Measurements from ENCODE around the gene FOXN3. TPM values are rescaled to one million over a fixed set of nuclear protein-coding genes. Genes with fewer than 3 reads are reported as not detected.
A peak's percentile ranks its signal among the peaks of the same experiment; 100 is the strongest.

The FOXN3 gene
- total RNA-seq, 4 donors from 2014 or later = 98.7 to 116 (median 103) TPM

DNA sequence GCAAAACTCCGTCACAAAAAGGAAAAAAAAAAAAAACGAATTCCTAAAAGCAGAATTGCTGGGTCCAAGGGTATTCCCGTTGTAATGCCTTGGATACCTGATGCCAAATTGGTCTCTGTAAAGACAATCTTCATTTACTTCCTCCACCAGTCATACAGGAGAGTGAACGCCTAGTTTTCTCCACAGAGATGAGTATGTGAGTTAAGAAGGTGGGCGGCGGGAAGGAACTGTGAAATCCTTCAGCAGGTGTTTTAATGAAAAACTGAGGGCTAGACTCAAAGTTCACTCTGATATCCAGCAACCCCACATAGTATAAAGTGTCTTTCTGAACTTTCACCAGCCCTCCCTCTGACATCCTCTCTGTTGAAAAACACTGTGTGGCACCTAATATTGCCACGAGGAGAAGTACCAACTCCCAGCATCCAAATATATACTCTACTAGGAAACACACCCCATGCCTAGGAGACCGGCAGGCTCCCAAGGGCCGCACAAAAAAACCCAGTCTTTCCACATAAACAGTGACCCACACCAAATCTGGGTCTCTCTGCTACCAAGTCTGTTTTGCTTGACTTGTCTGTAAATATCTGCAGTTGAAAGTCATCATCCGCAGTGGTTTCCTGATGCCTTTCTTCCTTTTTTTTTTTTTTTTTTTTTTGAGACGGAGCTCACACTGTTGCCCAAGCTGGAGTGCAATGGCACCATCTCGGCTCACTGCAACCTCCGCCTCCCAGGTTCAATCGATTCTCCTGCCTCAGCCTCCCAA, 30.3 kb upstream of the FOXN3 start:
- 88 to 90% methylated on average over 14 of the region's 14 CpGs for WGBS, 2 donors
- H3K9me3 ChIP-seq = no peaks in the 10 kb centered on the region
- no peak overlapping the region for H3K4me3 ChIP-seq
- peaks cover 0 to 21% (median 14%) of the 10 kb centered on the region in 4 donors for H3K4me1 ChIP-seq
- peaks cover 0 to 3% (median 0%) of the 10 kb centered on the region in 3 donors for H3K36me3 ChIP-seq
- TF ChIP-seq, protein P1, sequence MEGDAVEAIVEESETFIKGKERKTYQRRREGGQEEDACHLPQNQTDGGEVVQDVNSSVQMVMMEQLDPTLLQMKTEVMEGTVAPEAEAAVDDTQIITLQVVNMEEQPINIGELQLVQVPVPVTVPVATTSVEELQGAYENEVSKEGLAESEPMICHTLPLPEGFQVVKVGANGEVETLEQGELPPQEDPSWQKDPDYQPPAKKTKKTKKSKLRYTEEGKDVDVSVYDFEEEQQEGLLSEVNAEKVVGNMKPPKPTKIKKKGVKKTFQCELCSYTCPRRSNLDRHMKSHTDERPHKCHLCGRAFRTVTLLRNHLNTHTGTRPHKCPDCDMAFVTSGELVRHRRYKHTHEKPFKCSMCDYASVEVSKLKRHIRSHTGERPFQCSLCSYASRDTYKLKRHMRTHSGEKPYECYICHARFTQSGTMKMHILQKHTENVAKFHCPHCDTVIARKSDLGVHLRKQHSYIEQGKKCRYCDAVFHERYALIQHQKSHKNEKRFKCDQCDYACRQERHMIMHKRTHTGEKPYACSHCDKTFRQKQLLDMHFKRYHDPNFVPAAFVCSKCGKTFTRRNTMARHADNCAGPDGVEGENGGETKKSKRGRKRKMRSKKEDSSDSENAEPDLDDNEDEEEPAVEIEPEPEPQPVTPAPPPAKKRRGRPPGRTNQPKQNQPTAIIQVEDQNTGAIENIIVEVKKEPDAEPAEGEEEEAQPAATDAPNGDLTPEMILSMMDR (IDR thresholded peaks at IDR 0.05) = no peak
- no peak for TF ChIP-seq POLR2A (IDR thresholded peaks at IDR 0.05)
- no peaks in the 10 kb centered on the region for H3K27me3 ChIP-seq
- no peak overlapping the region for H3K27ac ChIP-seq
- DNase-seq (ENCODE audit: low spot score in 2 of 2) = no peak

DNA sequence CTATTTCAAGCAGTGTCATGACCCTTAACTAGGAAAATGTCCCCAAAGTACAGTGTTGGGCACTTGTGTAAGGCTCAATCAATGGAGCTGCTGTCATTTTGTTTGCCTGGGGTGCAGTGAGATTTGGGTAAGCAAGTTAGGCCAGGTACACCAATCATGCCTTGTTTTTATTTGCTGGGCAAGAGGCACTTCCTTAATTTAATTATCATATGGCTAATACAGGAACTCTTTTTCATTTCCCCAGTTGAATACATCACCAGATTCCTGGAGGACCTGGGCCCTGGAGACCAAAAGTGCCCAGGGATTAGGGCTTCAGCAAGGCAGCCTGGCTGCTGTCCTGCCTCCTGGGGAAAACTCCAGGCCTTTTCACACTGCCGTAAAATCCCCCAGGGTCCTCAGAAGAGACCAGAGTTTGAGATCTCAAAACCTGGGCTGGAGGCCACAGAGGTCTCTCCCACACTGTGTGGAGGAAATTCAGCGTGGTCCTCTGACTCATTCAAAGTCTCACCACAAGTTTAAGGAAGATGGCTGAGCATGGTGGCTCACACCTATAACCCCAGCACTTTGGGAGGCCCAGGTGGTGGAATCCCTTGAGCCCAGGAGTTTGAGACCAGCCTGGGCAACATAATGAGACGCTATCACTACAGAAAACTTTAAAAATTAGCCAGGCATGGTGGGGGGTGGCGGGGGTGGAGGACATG, 28.4 kb upstream of the FOXN3 start:
- TF ChIP-seq POLR2A (IDR thresholded peaks at IDR 0.05) (no peak), EP300 (IDR thresholded peaks at IDR 0.05) (no peak)
- TF ChIP-seq, protein P1 (IDR thresholded peaks at IDR 0.05) = no peak
- H3K4me1 ChIP-seq = peaks cover 0 to 21% (median 14%) of the 10 kb centered on the region in 4 donors
- no peaks in the 10 kb centered on the region for H3K27me3 ChIP-seq
- H3K36me3 ChIP-seq = no peaks in the 10 kb centered on the region
- WGBS, 2 donors = 34 to 49% methylated on average over 4 of the region's 4 CpGs
- no peak overlapping the region for H3K4me3 ChIP-seq
- DNase-seq (ENCODE audit: low spot score in 2 of 2) = no peak
- H3K27ac ChIP-seq = no peak overlapping the region
- no peaks in the 10 kb centered on the region for H3K9me3 ChIP-seq

DNA sequence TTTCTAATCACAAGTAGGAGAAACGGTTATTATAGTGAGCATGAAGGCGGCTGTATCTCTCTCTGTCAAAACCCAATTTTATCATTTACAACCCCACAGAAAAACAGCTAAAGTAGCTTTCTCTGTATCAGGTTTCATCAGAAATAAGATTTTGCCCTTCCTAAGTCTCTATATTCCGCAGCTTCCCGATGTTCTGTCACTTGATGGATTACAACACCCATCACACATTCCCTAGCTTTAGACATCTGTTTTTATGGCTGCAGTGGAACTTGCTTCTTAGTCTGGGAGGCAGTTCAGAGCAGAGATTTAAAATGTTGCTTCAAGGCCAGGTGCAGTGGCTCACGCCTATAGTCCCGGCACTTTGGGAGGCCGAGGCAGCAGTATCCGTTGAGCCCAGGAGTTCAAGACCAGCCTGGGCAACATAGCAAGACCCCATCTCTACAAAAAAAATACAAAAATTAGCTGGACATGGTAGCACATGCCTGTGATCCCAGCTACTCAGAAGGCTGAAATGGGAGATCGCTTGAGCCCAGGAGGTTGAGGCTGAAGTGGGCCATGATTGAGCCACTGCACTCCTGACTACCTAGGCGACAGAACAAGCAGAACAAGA, 27.6 kb upstream of the FOXN3 start:
- no peaks in the 10 kb centered on the region for H3K27me3 ChIP-seq
- no peak for TF ChIP-seq EP300 (IDR thresholded peaks at IDR 0.05)
- no peak for TF ChIP-seq POLR2A (IDR thresholded peaks at IDR 0.05)
- TF ChIP-seq, protein P1 (IDR thresholded peaks at IDR 0.05) = no peak
- no peaks in the 10 kb centered on the region for H3K9me3 ChIP-seq
- WGBS, 2 donors = 80 to 87% methylated on average over 10 of the region's 10 CpGs
- no peak overlapping the region for H3K4me3 ChIP-seq
- DNase-seq (ENCODE audit: low spot score in 2 of 2) = no peak
- peak overlapping the region in 1 of 4 donors; percentile 24 for H3K27ac ChIP-seq
- H3K4me1 ChIP-seq = peaks cover 0 to 21% (median 14%) of the 10 kb centered on the region in 4 donors
- no peaks in the 10 kb centered on the region for H3K36me3 ChIP-seq

DNA sequence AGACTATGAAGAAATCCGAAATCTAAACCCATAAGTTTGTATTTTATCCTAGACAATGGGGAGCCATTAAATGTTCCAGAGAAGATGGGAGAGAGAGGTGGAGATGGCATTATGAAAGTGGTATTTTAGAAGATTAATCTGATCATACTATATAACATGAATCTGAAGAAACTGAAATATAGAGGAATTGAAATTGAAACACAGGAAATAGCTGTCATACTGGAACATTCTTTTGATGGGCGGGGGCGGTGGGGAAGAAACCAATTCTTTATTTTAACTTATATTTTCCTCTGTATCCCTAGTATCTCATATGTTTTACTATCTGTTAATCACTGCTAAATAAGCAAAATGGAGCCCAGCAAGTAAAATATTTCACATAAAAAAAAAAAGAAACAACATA, 27.0 kb upstream of the FOXN3 start:
- Histone ChIP-seq H3K27ac (peak overlapping the region in 1 of 4 donors; percentile 24), H3K36me3 (no peaks in the 10 kb centered on the region), H3K27me3 (no peaks in the 10 kb centered on the region), H3K4me3 (no peak overlapping the region), H3K4me1 (peaks cover 0 to 21% (median 14%) of the 10 kb centered on the region in 4 donors), H3K9me3 (no peaks in the 10 kb centered on the region)
- WGBS, 2 donors = 66 to 70% methylated on average over 3 of the region's 3 CpGs
- no peak for DNase-seq (ENCODE audit: low spot score in 2 of 2)
- TF ChIP-seq, protein P1 (IDR thresholded peaks at IDR 0.05) = no peak
- no peak for TF ChIP-seq POLR2A (IDR thresholded peaks at IDR 0.05)
- no peak for TF ChIP-seq EP300 (IDR thresholded peaks at IDR 0.05)
